Ammon's horn (tissue), 1 donor: ENCODE data around the gene PLXND1.
A peak's percentile ranks its signal among the peaks of the same experiment; 100 is the strongest.
"Not testable (repeated sequence)": the region's sequence is repeated elsewhere in the genome, so short reads cannot be mapped to it uniquely, and the experiment has no call there.

Source experiments
- DNase-seq: peaks from one replicate; pipeline ENCODE4 v3.0.0-alpha.2; 2016; ENCODE audit warnings: low spot score

The PLXND1 gene

GRCh38 chr3:129612534-129613366 lies 6.3 kb upstream of the PLXND1 start:
- no peak for DNase-seq

GRCh38 chr3:129611812-129612533 lies 5.5 kb upstream of the PLXND1 start:
- DNase-seq, result no peak

GRCh38 chr3:129611446-129611800 lies 4.9 kb upstream of the PLXND1 start:
- DNase-seq, result no peak

- not testable (repeated sequence) for DNase-seq
These were observed 4.4 kb upstream of the PLXND1 start for GRCh38 chr3:129610794-129611445.

- DNase-seq, result no peak
These were observed 3.8 kb upstream of the PLXND1 start for GRCh38 chr3:129610276-129610675.

GRCh38 chr3:129609591-129610182 lies 3.2 kb upstream of the PLXND1 start:
- DNase-seq, result no peak

- no peak for DNase-seq
These were observed 2.6 kb upstream of the PLXND1 start for GRCh38 chr3:129608936-129609590.

- DNase-seq, result peak; percentile 70
These were observed 1.8 kb upstream of the PLXND1 start for GRCh38 chr3:129608087-129608935.

GRCh38 chr3:129607391-129608068 lies 1.1 kb upstream of the PLXND1 start:
- DNase-seq, result no peak

- no peak for DNase-seq
These were observed 397 bp downstream of the PLXND1 start for GRCh38 chr3:129605922-129606635.

GRCh38 chr3:129605203-129605921 lies 1.1 kb downstream of the PLXND1 start:
- no peak for DNase-seq

- no peak for DNase-seq
These were observed 1.7 kb downstream of the PLXND1 start for GRCh38 chr3:129604767-129605166.

- no peak for DNase-seq
These were observed 2.3 kb downstream of the PLXND1 start for GRCh38 chr3:129603991-129604749.

GRCh38 chr3:129603561-129603942 lies 2.9 kb downstream of the PLXND1 start:
- no peak for DNase-seq

- DNase-seq, result no peak
These were observed 3.5 kb downstream of the PLXND1 start for GRCh38 chr3:129602730-129603560.

GRCh38 chr3:129602309-129602708 lies 4.2 kb downstream of the PLXND1 start:
- DNase-seq, result no peak

- DNase-seq, result no peak
These were observed 4.8 kb downstream of the PLXND1 start for GRCh38 chr3:129601713-129602112.
